GM19025 (cell line): ENCODE data around the gene ENGASE.

Source experiments
- ATAC-seq: cut with Tn5 transposase; IDR thresholded peaks from one replicate; pipeline ENCODE4 v1.9.1; 2021; ENCODE audit warnings: mild to moderate bottlenecking, low read depth, moderate library complexity; ENCODE audit not compliant: unreplicated experiment

The ENGASE gene

GRCh38 chr17:79038545-79039135 lies 36.0 kb upstream of the ENGASE start:
- no peak for ATAC-seq

- no peak for ATAC-seq
Measured at GRCh38 chr17:79039171-79039570, 35.5 kb upstream of the ENGASE start.

- no peak for ATAC-seq
Measured at GRCh38 chr17:79039886-79040285, 34.7 kb upstream of the ENGASE start.

GRCh38 chr17:79041041-79041570 lies 33.5 kb upstream of the ENGASE start:
- no peak for ATAC-seq

- ATAC-seq = no peak
Measured at GRCh38 chr17:79041723-79042420, 32.8 kb upstream of the ENGASE start.

- no peak for ATAC-seq
Measured at GRCh38 chr17:79042421-79043190, 32.0 kb upstream of the ENGASE start.

- no peak for ATAC-seq
Measured at GRCh38 chr17:79043191-79043930, 31.3 kb upstream of the ENGASE start.

GRCh38 chr17:79043931-79044320 lies 30.7 kb upstream of the ENGASE start:
- no peak for ATAC-seq

GRCh38 chr17:79044462-79044861 lies 30.2 kb upstream of the ENGASE start:
- ATAC-seq = no peak

GRCh38 chr17:79045001-79045729 lies 29.5 kb upstream of the ENGASE start:
- no peak for ATAC-seq

- ATAC-seq = no peak
Measured at GRCh38 chr17:79045842-79046196, 28.8 kb upstream of the ENGASE start.

- no peak for ATAC-seq
Measured at GRCh38 chr17:79046197-79046915, 28.3 kb upstream of the ENGASE start.

GRCh38 chr17:79046916-79047280 lies 27.7 kb upstream of the ENGASE start:
- no peak for ATAC-seq

GRCh38 chr17:79047291-79047920 lies 27.2 kb upstream of the ENGASE start:
- no peak for ATAC-seq

GRCh38 chr17:79047923-79048825 lies 26.4 kb upstream of the ENGASE start:
- ATAC-seq = no peak

- ATAC-seq = no peak
Measured at GRCh38 chr17:79048826-79049755, 25.5 kb upstream of the ENGASE start.

GRCh38 chr17:79049821-79050220 lies 24.8 kb upstream of the ENGASE start:
- no peak for ATAC-seq
